ENCODE data around the gene PRDM5. TPM values are rescaled to one million over a fixed set of nuclear protein-coding genes. Genes with fewer than 3 reads are reported as not detected.

The PRDM5 gene
- total RNA-seq, 1 experiment from 2014 or later, result 5.1 TPM

GRCh38 chr4:120821029-120821428 is 101.5 kb downstream of the PRDM5 start:
- Histone ChIP-seq H3K9me2 (ENCODE audit: insufficient read depth) (no peaks in the 10 kb centered on the region), H3K9me3 (ENCODE audit: control insufficient read depth in 1 of 2, insufficient read depth in 1 of 2, low read depth in 1 of 2, low read length in 2 of 2) (no peaks in the 10 kb centered on the region), H3K4me2 (ENCODE audit: low read length) (no peak overlapping the region), H3K9ac (ENCODE audit: low read length) (no peak overlapping the region), H3K4me3 (replicated peaks in 1 of 2; ENCODE audit: low read depth in 1 of 2, low read length in 2 of 2) (no peak overlapping the region), H2AFZ (ENCODE audit: low read depth, low read length, poor library complexity, severe bottlenecking) (no peak overlapping the region), H3K4me1 (ENCODE audit: control insufficient read depth in 1 of 2, insufficient read depth in 2 of 2, low read length in 2 of 2) (no peaks in the 10 kb centered on the region), H4K20me1 (ENCODE audit: insufficient read depth) (no peaks in the 10 kb centered on the region), H3K79me2 (ENCODE audit: insufficient read depth, low read length) (no peaks in the 10 kb centered on the region), H3K27me3 (ENCODE audit: insufficient read depth, low read length) (no peaks in the 10 kb centered on the region), H3K36me3 (ENCODE audit: control insufficient read depth in 1 of 2, insufficient read depth in 2 of 2, low read length in 2 of 2) (no peaks in the 10 kb centered on the region), H3K27ac (ENCODE audit: low read depth, low read length) (no peak overlapping the region)
- POLR2A ChIA-PET, result no interaction called here
- RAD21 ChIA-PET (ENCODE audit: low non-redundant PET in 1 of 2, low total read pairs in 2 of 2, uncharacterized antibody in 2 of 2, unreplicated experiment in 2 of 2), result no interaction called here
- TF ChIP-seq EZH2phosphoT487 (IDR thresholded peaks at IDR 0.05; ENCODE audit: borderline replicate concordance), result no peak
- TF ChIP-seq SRF (IDR thresholded peaks at IDR 0.05; ENCODE audit: low read depth), result no peak
- no peak for TF ChIP-seq EGR1 (IDR thresholded peaks at IDR 0.05; ENCODE audit: low read depth)
- TF ChIP-seq TCF7L2 (IDR thresholded peaks at IDR 0.05; ENCODE audit: borderline replicate concordance, extremely low read depth, insufficient read depth, insufficient read length), result no peak
- no peak for TF ChIP-seq POLR2A (IDR thresholded peaks at IDR 0.05; ENCODE audit: borderline replicate concordance, extremely low read depth, insufficient read depth, insufficient read length)
- TF ChIP-seq ZFX (IDR thresholded peaks at IDR 0.05), result no peak
- no peak for TF ChIP-seq ZBTB33 (IDR thresholded peaks at IDR 0.05; ENCODE audit: extremely low read depth, insufficient replicate concordance, low read length)
- TF ChIP-seq, protein P1, sequence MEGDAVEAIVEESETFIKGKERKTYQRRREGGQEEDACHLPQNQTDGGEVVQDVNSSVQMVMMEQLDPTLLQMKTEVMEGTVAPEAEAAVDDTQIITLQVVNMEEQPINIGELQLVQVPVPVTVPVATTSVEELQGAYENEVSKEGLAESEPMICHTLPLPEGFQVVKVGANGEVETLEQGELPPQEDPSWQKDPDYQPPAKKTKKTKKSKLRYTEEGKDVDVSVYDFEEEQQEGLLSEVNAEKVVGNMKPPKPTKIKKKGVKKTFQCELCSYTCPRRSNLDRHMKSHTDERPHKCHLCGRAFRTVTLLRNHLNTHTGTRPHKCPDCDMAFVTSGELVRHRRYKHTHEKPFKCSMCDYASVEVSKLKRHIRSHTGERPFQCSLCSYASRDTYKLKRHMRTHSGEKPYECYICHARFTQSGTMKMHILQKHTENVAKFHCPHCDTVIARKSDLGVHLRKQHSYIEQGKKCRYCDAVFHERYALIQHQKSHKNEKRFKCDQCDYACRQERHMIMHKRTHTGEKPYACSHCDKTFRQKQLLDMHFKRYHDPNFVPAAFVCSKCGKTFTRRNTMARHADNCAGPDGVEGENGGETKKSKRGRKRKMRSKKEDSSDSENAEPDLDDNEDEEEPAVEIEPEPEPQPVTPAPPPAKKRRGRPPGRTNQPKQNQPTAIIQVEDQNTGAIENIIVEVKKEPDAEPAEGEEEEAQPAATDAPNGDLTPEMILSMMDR (IDR thresholded peaks at IDR 0.05 in 2 of 3, conservative IDR thresholded peaks at IDR 0.05 in 1 of 3; ENCODE audit: borderline replicate concordance in 1 of 3, insufficient read depth in 1 of 3, low read depth in 2 of 3, low read length in 2 of 3), result no peak
- no peak for TF ChIP-seq CBX3 (IDR thresholded peaks at IDR 0.05; ENCODE audit: low read depth)
- no peak for TF ChIP-seq JUND (IDR thresholded peaks at IDR 0.05)
- TF ChIP-seq, protein P2, sequence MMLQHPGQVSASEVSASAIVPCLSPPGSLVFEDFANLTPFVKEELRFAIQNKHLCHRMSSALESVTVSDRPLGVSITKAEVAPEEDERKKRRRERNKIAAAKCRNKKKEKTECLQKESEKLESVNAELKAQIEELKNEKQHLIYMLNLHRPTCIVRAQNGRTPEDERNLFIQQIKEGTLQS (IDR thresholded peaks at IDR 0.05), result no peak
- TF ChIP-seq REST (IDR thresholded peaks at IDR 0.05; ENCODE audit: low read depth), result no peak
- TF ChIP-seq YY1 (IDR thresholded peaks at IDR 0.05; ENCODE audit: extremely low read depth, insufficient replicate concordance, low read depth, low read length), result no peak
- TF ChIP-seq EZH2 (IDR thresholded peaks at IDR 0.05), result no peak
- no peak for TF ChIP-seq POLR2AphosphoS5 (IDR thresholded peaks at IDR 0.05; ENCODE audit: low read depth, low read length)
- no peak for TF ChIP-seq RAD21 (IDR thresholded peaks at IDR 0.05; ENCODE audit: low read depth)
- TF ChIP-seq CEBPB (IDR thresholded peaks at IDR 0.05; ENCODE audit: low read depth), result no peak
- intact Hi-C loops (cut with micrococcal nuclease), result no loop called here
- BruUV-seq (replicated peaks), result no TSS peak
- ATAC-seq (no peak), DNase-seq (ENCODE audit: low read depth, low spot score) (no peak)
- CTCF ChIA-PET, result no interaction called here
